GM12865 (cell line): ENCODE measurements around the gene DAPL1.

Experiments
- DNase-seq: peaks from one replicate; pipeline ENCODE4 v3.0.0; 2010; ENCODE audit warnings: low read depth
- H3K4me3 ChIP-seq: 2 replicates; pipeline ENCODE4 v1.5.1; 2011; ENCODE audit warnings: mild to moderate bottlenecking, low read depth, low read length, control low read depth
- TF ChIP-seq, protein P1 (sequence below): IDR thresholded peaks from 2 replicates; pipeline ENCODE4 v1.5.1; 2011; ENCODE audit warnings: low read length, control low read depth, low read depth, inconsistent platforms; ENCODE audit not compliant: insufficient read depth; ENCODE audit errors: missing control alignments

The DAPL1 gene

DNA sequence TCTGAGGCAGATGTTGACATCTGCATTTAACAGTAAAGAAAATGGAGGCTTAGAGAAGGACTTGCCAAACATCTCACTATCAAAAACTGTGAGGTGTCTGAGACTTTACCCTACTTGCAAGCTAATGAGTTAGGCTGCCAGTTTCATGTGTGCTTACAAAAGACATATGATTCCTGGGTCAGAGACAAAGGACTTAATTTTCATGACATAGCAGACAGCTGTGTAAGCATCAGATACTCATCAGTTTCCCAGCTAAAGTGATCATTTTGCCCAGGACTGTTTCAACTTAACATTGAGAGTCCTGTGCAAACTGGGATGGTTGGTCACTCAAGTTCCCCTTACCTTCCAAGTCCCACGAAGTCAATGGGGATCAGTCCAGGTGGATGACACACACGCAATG is 18.9 kb upstream of the DAPL1 start:
- no peak for DNase-seq
- TF ChIP-seq, protein P1, sequence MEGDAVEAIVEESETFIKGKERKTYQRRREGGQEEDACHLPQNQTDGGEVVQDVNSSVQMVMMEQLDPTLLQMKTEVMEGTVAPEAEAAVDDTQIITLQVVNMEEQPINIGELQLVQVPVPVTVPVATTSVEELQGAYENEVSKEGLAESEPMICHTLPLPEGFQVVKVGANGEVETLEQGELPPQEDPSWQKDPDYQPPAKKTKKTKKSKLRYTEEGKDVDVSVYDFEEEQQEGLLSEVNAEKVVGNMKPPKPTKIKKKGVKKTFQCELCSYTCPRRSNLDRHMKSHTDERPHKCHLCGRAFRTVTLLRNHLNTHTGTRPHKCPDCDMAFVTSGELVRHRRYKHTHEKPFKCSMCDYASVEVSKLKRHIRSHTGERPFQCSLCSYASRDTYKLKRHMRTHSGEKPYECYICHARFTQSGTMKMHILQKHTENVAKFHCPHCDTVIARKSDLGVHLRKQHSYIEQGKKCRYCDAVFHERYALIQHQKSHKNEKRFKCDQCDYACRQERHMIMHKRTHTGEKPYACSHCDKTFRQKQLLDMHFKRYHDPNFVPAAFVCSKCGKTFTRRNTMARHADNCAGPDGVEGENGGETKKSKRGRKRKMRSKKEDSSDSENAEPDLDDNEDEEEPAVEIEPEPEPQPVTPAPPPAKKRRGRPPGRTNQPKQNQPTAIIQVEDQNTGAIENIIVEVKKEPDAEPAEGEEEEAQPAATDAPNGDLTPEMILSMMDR: no peak
- no peak overlapping the region for H3K4me3 ChIP-seq

DNA sequence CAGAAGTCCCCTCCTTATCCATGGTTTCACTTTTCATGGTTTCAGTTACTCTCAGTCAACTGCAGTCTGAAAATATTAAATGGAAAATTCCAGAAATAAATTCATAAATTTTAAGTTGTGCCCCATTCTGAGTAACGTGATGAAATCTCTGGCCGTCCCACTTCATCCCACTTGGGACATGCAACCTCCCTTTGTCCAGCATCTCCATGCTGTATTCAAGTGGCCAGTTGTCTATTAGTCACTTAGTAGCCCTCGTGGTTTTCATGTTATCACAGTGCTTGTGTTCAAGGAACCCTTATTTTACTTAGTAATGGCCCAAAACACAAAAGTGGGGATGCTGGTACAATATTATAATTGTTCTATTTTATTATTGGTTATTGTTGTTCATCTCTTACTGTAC is 18.0 kb upstream of the DAPL1 start:
- TF ChIP-seq, protein P1: no peak
- no peak overlapping the region for H3K4me3 ChIP-seq
- no peak for DNase-seq

DNA sequence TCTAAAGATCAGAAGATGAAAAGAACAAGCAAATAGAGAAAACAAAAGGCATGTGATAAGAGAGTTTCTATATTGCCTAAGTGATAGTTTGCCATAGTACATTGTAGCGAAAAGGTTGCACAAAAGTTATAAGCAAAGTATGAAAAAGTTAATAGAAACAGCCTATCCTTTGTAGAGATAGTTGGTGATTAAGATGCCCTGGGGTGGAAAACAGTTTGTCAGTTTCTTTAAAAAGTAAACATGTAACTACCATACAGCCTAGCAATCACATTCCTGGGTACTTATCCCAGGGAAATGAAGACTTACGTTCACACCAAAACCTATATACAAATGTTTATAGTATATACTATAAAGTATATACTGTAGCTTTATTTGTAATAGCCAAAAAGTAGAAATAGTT is 16.9 kb upstream of the DAPL1 start:
- H3K4me3 ChIP-seq: no peak overlapping the region
- no peak for DNase-seq
- TF ChIP-seq, protein P1: no peak

DNA sequence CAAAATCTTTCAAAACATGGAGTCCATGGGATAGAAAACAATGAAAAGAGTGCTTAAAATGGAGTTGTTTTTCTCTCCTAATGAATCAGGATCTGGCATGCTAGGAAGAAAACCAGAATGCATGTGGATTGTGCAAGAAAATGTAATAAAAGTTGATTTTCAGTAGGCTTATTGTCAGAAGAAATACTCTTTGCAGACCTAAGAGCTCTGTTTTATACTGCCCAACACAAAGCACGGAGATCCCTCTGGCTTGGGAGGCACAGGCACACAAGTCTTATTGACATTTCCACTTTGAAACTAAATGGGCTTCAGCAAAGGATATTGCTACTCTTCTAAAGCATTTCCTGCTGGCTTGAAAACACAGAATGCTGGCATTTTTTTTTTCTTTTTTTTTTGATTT is 15.5 kb upstream of the DAPL1 start:
- DNase-seq: no peak
- H3K4me3 ChIP-seq: no peak overlapping the region
- TF ChIP-seq, protein P1: no peak

DNA sequence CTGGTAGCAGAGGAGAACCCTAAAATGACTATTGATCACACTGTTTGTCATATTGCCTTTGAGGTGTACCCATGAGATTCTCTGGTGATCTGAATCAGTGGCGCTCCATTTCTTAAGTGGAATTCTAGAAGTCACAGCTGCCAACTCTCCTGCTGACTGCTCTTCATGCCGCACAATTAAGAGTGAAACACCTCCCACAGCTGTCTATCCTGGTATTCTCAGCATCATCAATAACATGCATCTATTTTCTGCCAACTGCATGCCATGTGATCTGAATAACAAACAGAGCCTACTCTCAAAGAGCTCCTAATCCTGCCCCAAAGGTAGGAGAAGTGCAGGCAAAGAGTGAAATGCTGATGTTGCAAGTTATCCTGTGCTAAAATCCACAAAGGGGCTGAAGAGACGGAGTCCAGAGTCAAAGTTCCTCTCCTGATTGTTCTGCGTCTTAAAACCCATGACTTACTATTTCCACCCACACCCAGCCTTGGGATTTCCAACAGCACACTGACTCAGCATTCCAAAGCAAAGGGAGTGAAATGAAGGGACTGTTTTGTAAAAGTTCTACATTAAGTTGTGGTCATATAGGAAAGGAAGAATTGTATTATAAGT is 13.7 kb upstream of the DAPL1 start:
- H3K4me3 ChIP-seq: no peak overlapping the region
- TF ChIP-seq, protein P1: no peak
- no peak for DNase-seq

DNA sequence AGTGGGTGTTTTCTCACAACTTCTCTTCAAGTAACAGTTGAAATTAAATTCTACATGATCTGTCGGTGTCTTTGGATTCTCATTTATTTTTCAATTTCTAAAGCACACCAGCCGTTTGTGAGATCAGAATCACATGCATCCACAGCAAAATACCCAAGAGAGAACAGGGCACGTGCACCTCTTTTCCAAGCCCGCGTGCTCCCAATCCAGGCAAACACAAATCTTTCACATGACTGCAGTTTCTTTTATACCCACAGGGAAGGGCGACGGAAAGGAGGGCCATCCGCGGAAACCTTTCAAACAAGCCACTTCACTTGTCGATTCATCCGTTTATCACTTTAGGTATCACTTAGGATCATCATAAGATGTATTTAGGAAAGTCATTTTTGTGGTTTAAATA is 13.0 kb upstream of the DAPL1 start:
- DNase-seq: no peak
- H3K4me3 ChIP-seq: no peak overlapping the region
- TF ChIP-seq, protein P1: no peak

DNA sequence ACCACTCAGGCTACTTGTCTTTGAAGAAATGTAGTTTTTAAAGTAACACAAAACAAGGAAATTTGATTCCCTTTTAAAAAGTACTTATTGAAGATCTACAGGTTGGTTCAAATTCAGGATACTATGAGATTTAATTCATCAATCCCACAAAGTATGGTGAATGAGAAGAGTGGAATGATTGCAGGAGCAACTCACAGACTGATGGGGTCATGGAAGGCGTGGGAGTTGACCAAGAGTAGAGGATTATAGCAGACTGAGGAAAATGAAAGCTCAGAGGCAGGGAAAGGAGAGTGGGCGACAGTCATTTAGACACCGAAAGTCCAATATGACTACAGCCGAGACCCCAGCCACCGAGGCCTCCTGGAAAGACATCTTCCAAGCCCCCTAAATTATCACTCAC is 12.5 kb upstream of the DAPL1 start:
- no peak for DNase-seq
- no peak overlapping the region for H3K4me3 ChIP-seq
- TF ChIP-seq, protein P1: no peak
